Loucy (cell line): ENCODE results near the gene COL9A2.

Experiments
- H2AFZ ChIP-seq: fragments of 200-600 bp; sonication (generic); 2 replicates; pipeline ENCODE4 v1.6.0; 2016; ENCODE audit warnings: antibody characterized with exemption, mild to moderate bottlenecking, low read length, moderate library complexity
- H3F3A ChIP-seq: fragments of 200-600 bp; 2 replicates; pipeline ENCODE4 v1.6.0; 2016; ENCODE audit warnings: antibody characterized with exemption, low read depth, mild to moderate bottlenecking
- H3K27me3 ChIP-seq: fragments of 200-600 bp; sonication (generic); 2 replicates; pipeline ENCODE4 v1.6.1; 2014; ENCODE audit warnings: low read length, mild to moderate bottlenecking; ENCODE audit not compliant: insufficient read depth, poor library complexity, severe bottlenecking
- H3K36me3 ChIP-seq: fragments of 200-600 bp; sonication (generic); 2 replicates; pipeline ENCODE4 v1.6.1; 2016; ENCODE audit warnings: low read length; ENCODE audit not compliant: insufficient read depth
- H3K4me1 ChIP-seq: fragments of 200-600 bp; sonication (generic); 2 replicates; pipeline ENCODE4 v1.5.1; 2014; ENCODE audit warnings: low read length, mild to moderate bottlenecking; ENCODE audit not compliant: insufficient read depth, poor library complexity, severe bottlenecking
- H3K4me2 ChIP-seq: fragments of 200-600 bp; sonication (generic); 2 replicates; pipeline ENCODE4 v1.6.0; 2014; ENCODE audit warnings: antibody characterized with exemption, low read length, low read depth, mild to moderate bottlenecking; ENCODE audit not compliant: poor library complexity, severe bottlenecking
- H3K4me3 ChIP-seq: fragments of 200-600 bp; sonication (generic); 2 replicates; pipeline ENCODE4 v1.5.1; 2014; ENCODE audit warnings: low read length, mild to moderate bottlenecking, mixed read lengths; ENCODE audit not compliant: poor library complexity, severe bottlenecking
- H3K79me2 ChIP-seq: fragments of 200-600 bp; sonication (generic); 2 replicates; pipeline ENCODE4 v1.6.1; 2014; ENCODE audit warnings: low read length; ENCODE audit not compliant: insufficient read depth
- H3K9ac ChIP-seq: fragments of 200-600 bp; sonication (generic); 2 replicates; pipeline ENCODE4 v1.6.0; 2014; ENCODE audit warnings: mild to moderate bottlenecking, low read depth, low read length, moderate library complexity; ENCODE audit not compliant: poor library complexity, severe bottlenecking
- H3K9me2 ChIP-seq: fragments of 200-600 bp; sonication (generic); replicated peaks from 2 replicates; pipeline ENCODE4 v1.6.1; 2016; ENCODE audit warnings: low read depth, low read length, mixed read lengths
- H3K9me3 ChIP-seq: fragments of 200-600 bp; sonication (generic); 2 replicates; pipeline ENCODE4 v1.6.1; 2014; ENCODE audit warnings: mild to moderate bottlenecking, antibody characterized with exemption, low read length, low read depth; ENCODE audit not compliant: insufficient read depth
- H4K20me1 ChIP-seq: fragments of 200-600 bp; sonication (generic); 2 replicates; pipeline ENCODE4 v1.6.0; 2014; ENCODE audit warnings: antibody characterized with exemption, low read length, mild to moderate bottlenecking; ENCODE audit not compliant: insufficient read depth, poor library complexity, severe bottlenecking
- CTCF ChIP-seq: fragments of 200-600 bp; sonication (generic); conservative IDR thresholded peaks from 2 replicates; pipeline ENCODE4 v1.5.1; 2014; ENCODE audit warnings: mild to moderate bottlenecking, antibody characterized with exemption, low read length
- EZH2phosphoT487 ChIP-seq: fragments of 200-600 bp; IDR thresholded peaks from 2 replicates; pipeline ENCODE4 v1.6.1; 2018; ENCODE audit warnings: antibody characterized with exemption, mild to moderate bottlenecking, moderate library complexity, borderline replicate concordance

The COL9A2 gene

GRCh38 chr1:40258445-40258769 lies 58.7 kb downstream of the COL9A2 start:
- Histone ChIP-seq H3K36me3 (no peaks in the 10 kb centered on the region; the same call in 1 of the 2 replicates), H2AFZ (peak overlapping the region; percentile 85), H3K4me1 (peaks cover 36% of the 10 kb centered on the region), H3K9ac (peak overlapping the region; percentile 94), H3F3A (no peaks in the 10 kb centered on the region), H3K27me3 (no peaks in the 10 kb centered on the region), H3K79me2 (peaks cover 70% of the 10 kb centered on the region), H3K4me2 (peak overlapping the region; percentile 69), H3K9me3 (no peaks in the 10 kb centered on the region), H3K4me3 (peak overlapping the region; percentile 88), H4K20me1 (peaks cover 3% of the 10 kb centered on the region), H3K9me2 (no peaks in the 10 kb centered on the region)
- no peak for TF ChIP-seq EZH2phosphoT487
- no peak for TF ChIP-seq CTCF

GRCh38 chr1:40257688-40258444 lies 59.2 kb downstream of the COL9A2 start, which contains the start of gene ZMPSTE24:
Gene ZMPSTE24 (plus strand): TSS chr1:40258236. CDS start chr1:40258272, 36 bp downstream.
- Histone ChIP-seq H2AFZ (peak within 1 kb of the TSS; percentile 91), H4K20me1 (peaks cover 3% of the 10 kb centered on the region), H3F3A (no peaks in the 10 kb centered on the region), H3K9ac (peak within 1 kb of the TSS; percentile 94), H3K4me3 (peak within 1 kb of the TSS; percentile 88), H3K27me3 (no peaks in the 10 kb centered on the region), H3K9me3 (no peaks in the 10 kb centered on the region), H3K36me3 (no peaks in the 10 kb centered on the region; the same call in 1 of the 2 replicates), H3K9me2 (no peaks in the 10 kb centered on the region), H3K4me2 (peak within 1 kb of the TSS; percentile 84), H3K4me1 (peaks cover 31% of the 10 kb centered on the region), H3K79me2 (peaks cover 65% of the 10 kb centered on the region)
- TF ChIP-seq EZH2phosphoT487, result no peak
- TF ChIP-seq CTCF, result no peak

GRCh38 chr1:40257313-40257687 lies 59.8 kb downstream of the COL9A2 start:
- H2AFZ ChIP-seq, result peak overlapping the region; percentile 91
- H3K79me2 ChIP-seq, result peaks cover 62% of the 10 kb centered on the region
- H3K27me3 ChIP-seq, result no peaks in the 10 kb centered on the region
- no peaks in the 10 kb centered on the region for H3K9me3 ChIP-seq
- no peaks in the 10 kb centered on the region for H3F3A ChIP-seq
- peaks cover 3% of the 10 kb centered on the region for H4K20me1 ChIP-seq
- H3K9me2 ChIP-seq, result no peaks in the 10 kb centered on the region
- peak overlapping the region; percentile 93 for H3K9ac ChIP-seq
- H3K4me2 ChIP-seq, result peak overlapping the region; percentile 84
- H3K36me3 ChIP-seq, result no peaks in the 10 kb centered on the region; the same call in 1 of the 2 replicates
- TF ChIP-seq CTCF, result no peak
- no peak for TF ChIP-seq EZH2phosphoT487
- H3K4me3 ChIP-seq, result peak overlapping the region; percentile 88
- H3K4me1 ChIP-seq, result peaks cover 27% of the 10 kb centered on the region
